Activated CD8-positive, alpha-beta memory T cell treated with anti-CD3 and anti-CD28 coated beads, Interleukin-2, amount 50 U/mL, for 1 hour (primary cell): ENCODE measurements around the gene WNT9A.

Experiments
- DNase-seq: peaks from one replicate; pipeline ENCODE4 v3.0.0-alpha.2; 2020; ENCODE audit errors: extremely low read depth

Gene WNT9A

GRCh38 chr1:227941509-227942020, 6.2 kb downstream of the WNT9A start:
- DNase-seq, result no peak

GRCh38 chr1:227940791-227941241, 6.9 kb downstream of the WNT9A start:
- no peak for DNase-seq

GRCh38 chr1:227939791-227940771, 7.7 kb downstream of the WNT9A start:
- no peak for DNase-seq

- no peak for DNase-seq
Measured at GRCh38 chr1:227938911-227939790, 8.6 kb downstream of the WNT9A start.

- no peak for DNase-seq
Measured at GRCh38 chr1:227938276-227938675, 9.5 kb downstream of the WNT9A start.

GRCh38 chr1:227937838-227938145, 9.9 kb downstream of the WNT9A start:
- no peak for DNase-seq

- no peak for DNase-seq
Measured at GRCh38 chr1:227937031-227937837, 10.5 kb downstream of the WNT9A start.

GRCh38 chr1:227935826-227936225, 11.9 kb downstream of the WNT9A start:
- no peak for DNase-seq

GRCh38 chr1:227934476-227935313, 13.0 kb downstream of the WNT9A start:
- no peak for DNase-seq

- DNase-seq, result no peak
Measured at GRCh38 chr1:227929751-227930472, 17.8 kb downstream of the WNT9A start.

- no peak for DNase-seq
Measured at GRCh38 chr1:227928811-227929375, 18.8 kb downstream of the WNT9A start.

- no peak for DNase-seq
Measured at GRCh38 chr1:227927971-227928741, 19.6 kb downstream of the WNT9A start.

GRCh38 chr1:227926896-227927885, 20.5 kb downstream of the WNT9A start:
- no peak for DNase-seq

GRCh38 chr1:227926216-227926791, 21.4 kb downstream of the WNT9A start:
- DNase-seq, result no peak

GRCh38 chr1:227925582-227926198, 22.0 kb downstream of the WNT9A start:
- DNase-seq, result no peak

- no peak for DNase-seq
Measured at GRCh38 chr1:227924833-227925574, 22.7 kb downstream of the WNT9A start.
